HepG2 (cell line): Measurements from ENCODE around the gene CENPB. TPM values are rescaled to one million over a fixed set of nuclear protein-coding genes. Genes with fewer than 3 reads are reported as not detected.
A peak's percentile ranks its signal among the peaks of the same experiment; 100 is the strongest.

ENCODE experiments used
- ARID2 ChIP-seq: sonication (generic); formaldehyde crosslinking; IDR thresholded peaks from 2 replicates; pipeline ENCODE4 v1.8.1; 2022; ENCODE audit warnings: mild to moderate bottlenecking, missing genetic modification reagents, borderline replicate concordance
- ARID3A ChIP-seq: IDR thresholded peaks from 2 replicates; pipeline ENCODE4 v1.6.1; 2012; ENCODE audit warnings: low read depth, low read length, improper control_type of control experiment
- ATF7-NPFF ChIP-seq: sonication (generic); formaldehyde crosslinking; IDR thresholded peaks from 2 replicates; pipeline ENCODE4 v1.8.1; 2023; ENCODE audit warnings: mild to moderate bottlenecking, low read depth, missing genetic modification reagents, moderate library complexity
- BRF2 ChIP-seq: sonication (generic); formaldehyde crosslinking; IDR thresholded peaks from 2 replicates; pipeline ENCODE4 v1.8.1; 2022; ENCODE audit warnings: mild to moderate bottlenecking, missing genetic modification reagents
- CAMTA2 ChIP-seq: sonication (generic); formaldehyde crosslinking; IDR thresholded peaks from 2 replicates; pipeline ENCODE4 v1.4.0; 2020; ENCODE audit warnings: mild to moderate bottlenecking, missing genetic modification reagents, borderline replicate concordance
- PCBP1 ChIP-seq: fragments of 200-400 bp; formaldehyde crosslinking; IDR thresholded peaks from 2 replicates; pipeline ENCODE4 v1.6.1; 2017; ENCODE audit warnings: mild to moderate bottlenecking, low read depth, low read length, borderline replicate concordance
- RAD21 ChIP-seq: fragments of 450-650 bp; formaldehyde crosslinking; IDR thresholded peaks from 2 replicates; pipeline ENCODE4 v1.5.0; 2020; ENCODE audit warnings: mild to moderate bottlenecking
- SALL2 ChIP-seq: sonication (generic); formaldehyde crosslinking; IDR thresholded peaks from 2 replicates; pipeline ENCODE4 v1.8.1; 2023; ENCODE audit warnings: mild to moderate bottlenecking, missing genetic modification reagents, inconsistent platforms
- SMAD3 ChIP-seq: sonication (generic); formaldehyde crosslinking; IDR thresholded peaks from 2 replicates; pipeline ENCODE4 v1.4.0; 2020; ENCODE audit warnings: missing genetic modification reagents
- STAT5B ChIP-seq: sonication (generic); formaldehyde crosslinking; IDR thresholded peaks from 2 replicates; pipeline ENCODE4 v1.4.0; 2020; ENCODE audit warnings: missing genetic modification reagents
- TRAFD1 ChIP-seq: sonication (generic); formaldehyde crosslinking; IDR thresholded peaks from 2 replicates; pipeline ENCODE4 v1.5.1; 2020; ENCODE audit warnings: missing genetic modification reagents, mild to moderate bottlenecking, borderline replicate concordance
- ZNF160 ChIP-seq: sonication (generic); formaldehyde crosslinking; IDR thresholded peaks from 2 replicates; pipeline ENCODE4 v1.8.0; 2022; ENCODE audit warnings: mild to moderate bottlenecking, inconsistent platforms, missing genetic modification reagents
- ZNF234 ChIP-seq: sonication (generic); formaldehyde crosslinking; conservative IDR thresholded peaks from 2 replicates; pipeline ENCODE4 v1.5.1; 2020; ENCODE audit warnings: mild to moderate bottlenecking, missing genetic modification reagents
- ZNF280B ChIP-seq: sonication (generic); formaldehyde crosslinking; IDR thresholded peaks from 2 replicates; pipeline ENCODE4 v1.5.0; 2020; ENCODE audit warnings: missing genetic modification reagents, mild to moderate bottlenecking, borderline replicate concordance
- ZNF296 ChIP-seq: sonication (generic); formaldehyde crosslinking; conservative IDR thresholded peaks from 2 replicates; pipeline ENCODE4 v1.5.0; 2020; ENCODE audit warnings: mild to moderate bottlenecking, missing genetic modification reagents
- ZNF343 ChIP-seq: sonication (generic); formaldehyde crosslinking; IDR thresholded peaks from 2 replicates; pipeline ENCODE4 v1.4.0; 2020; ENCODE audit warnings: mild to moderate bottlenecking, missing genetic modification reagents
- ZNF775 ChIP-seq: sonication (generic); formaldehyde crosslinking; IDR thresholded peaks from 2 replicates; pipeline ENCODE4 v1.4.0; 2020; ENCODE audit warnings: missing genetic modification reagents, mild to moderate bottlenecking, moderate library complexity, borderline replicate concordance
- ZNF83 ChIP-seq: sonication (generic); formaldehyde crosslinking; IDR thresholded peaks from 2 replicates; pipeline ENCODE4 v1.4.0; 2020; ENCODE audit warnings: missing genetic modification reagents, mild to moderate bottlenecking, borderline replicate concordance
- polyA plus RNA-seq, 8 experiments: library from polyadenylated mRNA; depleted of rRNA in 3 of 8; stranded (reverse) in 7 of 8; unstranded in 1 of 8; fragments of >200 nt; fragmentation: Illumina TruSeq in 4 of 8; extraction: Trizol in 4 of 8; gene quantifications; 2 replicates each; pipeline versions ENCODE4 v1.2.1 to v1.2.3, GENCODE V29; 2011 to 2016; ENCODE audit warnings: low read depth in 4 of 8, missing spikeins in 1 of 8, mixed read lengths in 1 of 8; ENCODE audit not compliant: insufficient read depth in 1 of 8
- total RNA-seq, 5 experiments: library from RNA; depleted of rRNA; stranded (reverse); fragments of >200 nt; fragmentation: Illumina TruSeq; extraction: Trizol; gene quantifications; 2 replicates each; pipeline ENCODE4 v1.2.3, GENCODE V29; 2016; ENCODE audit warnings: low read depth in 1 of 5
- TF ChIP-seq, protein P1 (sequence below): sonication (generic); formaldehyde crosslinking; IDR thresholded peaks from 2 replicates; pipeline ENCODE4 v1.4.0; 2020; ENCODE audit warnings: mild to moderate bottlenecking, missing genetic modification reagents
- TF ChIP-seq, protein P2 (sequence below): sonication (generic); formaldehyde crosslinking; IDR thresholded peaks from 2 replicates; pipeline ENCODE4 v1.5.1; 2020; ENCODE audit warnings: missing genetic modification reagents, mild to moderate bottlenecking, borderline replicate concordance
- TF ChIP-seq, protein P3 (sequence below): IDR thresholded peaks from 2 replicates; pipeline ENCODE4 v1.6.1; 2018; ENCODE audit warnings: missing genetic modification reagents, mild to moderate bottlenecking, missing compliant biosample characterization

Gene CENPB
- total and polyA plus RNA-seq, 2 of the 13 experiments (the other 11 are each of a cell fraction or from before 2014, with no cell fraction given): 10.4 to 54.5 TPM

DNA sequence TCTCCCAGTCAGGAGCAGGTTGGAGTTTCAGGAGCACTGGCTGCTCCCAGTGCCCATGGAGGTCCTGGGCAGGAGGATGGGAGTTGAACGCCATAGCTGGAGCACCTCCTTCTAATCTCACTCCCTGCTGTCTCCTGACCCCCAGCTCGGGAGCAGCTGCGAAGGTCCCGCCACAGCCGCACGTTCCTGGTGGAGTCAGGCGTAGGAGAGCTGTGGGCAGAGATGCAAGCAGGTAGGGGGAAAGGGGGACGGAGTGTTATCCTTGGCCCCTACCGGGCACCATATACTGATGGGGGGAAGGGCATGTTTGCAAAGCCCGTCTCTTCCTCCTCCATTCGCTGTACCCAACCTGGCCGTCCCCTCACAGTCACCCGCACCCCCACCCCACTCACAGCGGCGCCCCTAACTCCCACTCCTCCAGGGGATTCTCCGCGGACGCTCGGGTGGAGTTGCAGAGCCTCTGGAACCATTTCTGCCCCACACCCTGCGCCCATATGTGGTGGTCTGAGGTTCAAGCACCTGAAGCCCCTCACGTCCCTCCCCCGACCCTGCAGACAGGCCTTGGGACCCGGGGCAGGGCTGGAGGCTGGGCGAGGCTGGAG, 37.4 kb downstream of the CENPB start (continued):
- TF ChIP-seq, protein P1, sequence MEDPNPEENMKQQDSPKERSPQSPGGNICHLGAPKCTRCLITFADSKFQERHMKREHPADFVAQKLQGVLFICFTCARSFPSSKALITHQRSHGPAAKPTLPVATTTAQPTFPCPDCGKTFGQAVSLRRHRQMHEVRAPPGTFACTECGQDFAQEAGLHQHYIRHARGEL: 0 out of 2 replicates have a peak, but pooled peaks have one; percentile 36
- TF ChIP-seq ZNF343 (CRISPR knock-in tag): peak; percentile 61; the same call in 1 of the 2 replicates
- no peak for TF ChIP-seq ZNF234 (CRISPR knock-in tag)
- TF ChIP-seq ZNF775: no peak
- no peak for TF ChIP-seq RAD21
- TF ChIP-seq ZNF83: no peak
- TF ChIP-seq BRF2 (CRISPR knock-in tag): no peak
- no peak for TF ChIP-seq ZNF160 (CRISPR knock-in tag)
- no peak for TF ChIP-seq ATF7-NPFF (CRISPR knock-in tag)
- TF ChIP-seq SALL2 (CRISPR knock-in tag): no peak
- TF ChIP-seq PCBP1: no peak
- TF ChIP-seq, protein P2, sequence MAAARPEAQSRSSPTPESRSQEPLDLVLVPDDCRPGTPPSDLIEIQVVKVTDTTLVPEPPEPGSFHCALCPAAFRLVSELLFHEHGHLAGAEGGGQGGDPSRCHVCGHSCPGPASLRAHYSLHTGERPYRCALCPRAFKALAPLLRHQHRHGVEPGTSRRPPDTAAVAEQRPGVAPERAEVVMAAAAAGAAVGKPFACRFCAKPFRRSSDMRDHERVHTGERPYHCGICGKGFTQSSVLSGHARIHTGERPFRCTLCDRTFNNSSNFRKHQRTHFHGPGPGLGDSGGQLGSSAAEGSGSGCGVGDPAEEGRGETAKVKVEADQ (CRISPR knock-in tag): no peak
- TF ChIP-seq, protein P3, sequence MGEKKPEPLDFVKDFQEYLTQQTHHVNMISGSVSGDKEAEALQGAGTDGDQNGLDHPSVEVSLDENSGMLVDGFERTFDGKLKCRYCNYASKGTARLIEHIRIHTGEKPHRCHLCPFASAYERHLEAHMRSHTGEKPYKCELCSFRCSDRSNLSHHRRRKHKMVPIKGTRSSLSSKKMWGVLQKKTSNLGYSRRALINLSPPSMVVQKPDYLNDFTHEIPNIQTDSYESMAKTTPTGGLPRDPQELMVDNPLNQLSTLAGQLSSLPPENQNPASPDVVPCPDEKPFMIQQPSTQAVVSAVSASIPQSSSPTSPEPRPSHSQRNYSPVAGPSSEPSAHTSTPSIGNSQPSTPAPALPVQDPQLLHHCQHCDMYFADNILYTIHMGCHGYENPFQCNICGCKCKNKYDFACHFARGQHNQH (CRISPR knock-in tag): no peak
- no peak for TF ChIP-seq ARID2 (CRISPR knock-in tag)
- TF ChIP-seq SMAD3 (CRISPR knock-in tag): no peak
- TF ChIP-seq ARID3A: no peak
- no peak for TF ChIP-seq ZNF280B
- no peak for TF ChIP-seq TRAFD1 (CRISPR knock-in tag)
- TF ChIP-seq STAT5B: 0 out of 2 replicates have a peak, but pooled peaks have one; percentile 4
- TF ChIP-seq ZNF296 (CRISPR knock-in tag): no peak
- TF ChIP-seq CAMTA2 (CRISPR knock-in tag): no peak
